Nephron (organoid): ENCODE results near the gene ARL13B.

Source experiments
- H3K27ac Mint-ChIP-seq, 3 experiments: 2 replicates each; pipeline ENCODE4 v1.8.0; 2020; ENCODE audit warnings: mixed read lengths in 3 of 3, mild to moderate bottlenecking in 2 of 3, moderate library complexity in 1 of 3
- H3K27me3 Mint-ChIP-seq: 2 replicates; pipeline ENCODE4 v1.8.0; 2021; ENCODE audit warnings: low read depth, mild to moderate bottlenecking, moderate library complexity, mixed read lengths
- H3K36me3 Mint-ChIP-seq: 2 replicates; pipeline ENCODE4 v1.8.0; 2020; ENCODE audit warnings: low read depth, mixed read lengths
- H3K4me1 Mint-ChIP-seq: 2 replicates; pipeline ENCODE4 v1.8.0; 2020; ENCODE audit warnings: mixed read lengths
- H3K4me3 Mint-ChIP-seq, 3 experiments: 2 replicates each; pipeline ENCODE4 v1.8.0; 2020; ENCODE audit warnings: mild to moderate bottlenecking in 3 of 3, mixed read lengths in 3 of 3, moderate library complexity in 2 of 3
- H3K9me3 Mint-ChIP-seq: 2 replicates; pipeline ENCODE4 v1.8.0; 2020; ENCODE audit warnings: mixed read lengths
- TF ChIP-seq, protein P1 (sequence below), 3 experiments: fragments of 200-600 bp; sonication (generic); IDR thresholded peaks; one replicate each; pipeline ENCODE4 v1.5.0; 2021; ENCODE audit warnings: antibody characterized with exemption in 3 of 3; ENCODE audit not compliant: unreplicated experiment in 3 of 3

ARL13B gene

DNA sequence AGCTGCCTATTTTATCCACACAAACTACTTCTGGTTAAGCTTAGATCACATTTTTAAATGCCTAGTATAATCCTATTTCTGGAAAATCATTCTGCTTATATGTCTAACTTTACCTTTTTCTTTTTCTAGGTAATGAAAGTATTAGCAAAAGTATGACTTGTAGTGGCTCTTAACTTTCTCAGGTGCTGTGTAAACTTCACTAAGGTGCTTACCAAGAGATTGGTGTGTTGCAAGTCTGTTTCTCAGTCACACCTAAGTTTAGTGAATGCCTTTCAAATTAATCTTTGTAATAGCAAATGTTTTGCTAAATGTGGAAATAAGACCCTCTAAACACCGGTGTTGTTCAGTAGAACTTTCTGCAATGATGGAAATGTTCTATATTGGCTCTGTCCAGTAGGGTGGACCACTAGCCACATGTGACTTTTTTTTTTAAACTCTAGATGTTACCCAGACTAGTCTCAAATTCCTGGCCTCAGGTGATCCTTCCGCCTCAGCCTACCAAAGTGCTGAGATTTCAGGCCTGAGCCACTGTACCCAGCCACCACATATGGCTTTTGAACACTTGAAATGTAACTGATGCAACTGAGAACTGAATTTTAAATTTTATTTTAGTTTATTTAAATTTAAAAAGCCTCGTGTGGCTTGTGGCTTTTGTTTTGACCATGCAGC, 22.0 kb downstream of the ARL13B start:
- no peak overlapping the region for H3K4me3 Mint-ChIP-seq
- peaks cover 10% of the 10 kb centered on the region for H3K4me1 Mint-ChIP-seq
- no peaks in the 10 kb centered on the region for H3K9me3 Mint-ChIP-seq
- peaks cover 20% of the 10 kb centered on the region for H3K36me3 Mint-ChIP-seq
- no peaks in the 10 kb centered on the region for H3K27me3 Mint-ChIP-seq
- peak overlapping the region in 1 of 3 experiments; percentile 31 for H3K27ac Mint-ChIP-seq
- TF ChIP-seq, protein P1, sequence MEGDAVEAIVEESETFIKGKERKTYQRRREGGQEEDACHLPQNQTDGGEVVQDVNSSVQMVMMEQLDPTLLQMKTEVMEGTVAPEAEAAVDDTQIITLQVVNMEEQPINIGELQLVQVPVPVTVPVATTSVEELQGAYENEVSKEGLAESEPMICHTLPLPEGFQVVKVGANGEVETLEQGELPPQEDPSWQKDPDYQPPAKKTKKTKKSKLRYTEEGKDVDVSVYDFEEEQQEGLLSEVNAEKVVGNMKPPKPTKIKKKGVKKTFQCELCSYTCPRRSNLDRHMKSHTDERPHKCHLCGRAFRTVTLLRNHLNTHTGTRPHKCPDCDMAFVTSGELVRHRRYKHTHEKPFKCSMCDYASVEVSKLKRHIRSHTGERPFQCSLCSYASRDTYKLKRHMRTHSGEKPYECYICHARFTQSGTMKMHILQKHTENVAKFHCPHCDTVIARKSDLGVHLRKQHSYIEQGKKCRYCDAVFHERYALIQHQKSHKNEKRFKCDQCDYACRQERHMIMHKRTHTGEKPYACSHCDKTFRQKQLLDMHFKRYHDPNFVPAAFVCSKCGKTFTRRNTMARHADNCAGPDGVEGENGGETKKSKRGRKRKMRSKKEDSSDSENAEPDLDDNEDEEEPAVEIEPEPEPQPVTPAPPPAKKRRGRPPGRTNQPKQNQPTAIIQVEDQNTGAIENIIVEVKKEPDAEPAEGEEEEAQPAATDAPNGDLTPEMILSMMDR (IDR thresholded peaks at IDR 0.05; ENCODE audit: unreplicated experiment in 3 of 3) = no peak

- TF ChIP-seq, protein P1 (IDR thresholded peaks at IDR 0.05; ENCODE audit: unreplicated experiment in 3 of 3) = peak; percentile 77 to 82 (median 79)
- Mint-ChIP-seq H3K4me1 (peaks cover 10% of the 10 kb centered on the region), H3K27ac (peak overlapping the region in 1 of 3 experiments; percentile 49), H3K36me3 (peaks cover 7% of the 10 kb centered on the region), H3K27me3 (no peaks in the 10 kb centered on the region), H3K4me3 (peak overlapping the region in 2 of 3 experiments; percentile 35 to 56), H3K9me3 (no peaks in the 10 kb centered on the region)
These were observed 24.5 kb downstream of the ARL13B start for GRCh38 chr3:94004301-94004910.

DNA sequence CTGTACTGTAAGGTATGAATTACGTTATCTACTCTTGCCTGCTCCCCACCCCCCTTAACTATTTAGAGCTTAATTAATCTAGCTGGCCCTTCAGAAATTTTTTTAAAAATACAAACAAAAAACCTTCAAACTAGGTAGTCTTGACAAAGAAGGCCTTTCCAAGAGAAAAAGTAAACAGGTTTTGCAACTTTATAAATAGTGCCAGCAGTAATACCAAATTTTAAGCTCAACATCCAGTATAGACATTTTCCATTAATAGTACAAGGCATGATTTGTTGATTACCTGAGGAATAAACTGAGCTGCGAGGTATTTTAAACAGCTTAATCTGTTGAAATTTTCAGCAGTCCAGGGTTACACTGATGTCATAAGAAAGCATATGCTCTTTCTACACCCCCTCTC, 28.3 kb downstream of the ARL13B start:
- Mint-ChIP-seq H3K9me3 (no peaks in the 10 kb centered on the region), H3K4me3 (no peak overlapping the region), H3K27ac (no peak overlapping the region), H3K4me1 (peaks cover 5% of the 10 kb centered on the region), H3K27me3 (no peaks in the 10 kb centered on the region), H3K36me3 (peaks cover 3% of the 10 kb centered on the region)
- TF ChIP-seq, protein P1 (IDR thresholded peaks at IDR 0.05; ENCODE audit: unreplicated experiment in 3 of 3) = no peak

GRCh38 chr3:94009608-94010007, 29.7 kb downstream of the ARL13B start:
- TF ChIP-seq, protein P1 (IDR thresholded peaks at IDR 0.05; ENCODE audit: unreplicated experiment in 3 of 3) = no peak
- peaks cover 5% of the 10 kb centered on the region for H3K36me3 Mint-ChIP-seq
- no peak overlapping the region for H3K27ac Mint-ChIP-seq
- peaks cover under 1% of the 10 kb centered on the region for H3K4me1 Mint-ChIP-seq
- no peaks in the 10 kb centered on the region for H3K27me3 Mint-ChIP-seq
- H3K9me3 Mint-ChIP-seq = no peaks in the 10 kb centered on the region
- H3K4me3 Mint-ChIP-seq = no peak overlapping the region

DNA sequence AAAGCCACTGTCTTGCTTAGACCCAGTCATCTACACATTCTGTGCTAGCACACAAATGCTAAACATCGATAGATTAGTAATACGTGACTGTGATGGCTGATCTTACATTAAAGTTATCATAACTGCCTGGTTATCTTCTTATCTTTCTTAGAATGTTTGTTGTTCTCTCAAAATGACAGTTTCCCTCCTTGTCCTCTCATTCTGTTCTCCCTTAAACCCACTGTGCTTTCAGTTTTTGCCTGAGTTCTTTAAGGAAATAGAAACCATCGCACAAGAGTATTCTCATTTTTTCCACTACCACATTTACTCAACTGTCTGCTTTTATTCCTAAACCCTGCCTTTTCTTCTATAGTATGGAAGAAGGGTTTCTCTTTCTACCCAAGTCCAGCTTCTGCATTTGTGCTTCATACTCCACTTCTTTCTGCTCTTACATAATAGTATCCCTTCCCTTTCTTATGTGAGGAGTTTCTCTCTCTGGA, 31.3 kb downstream of the ARL13B start:
- TF ChIP-seq, protein P1 (IDR thresholded peaks at IDR 0.05; ENCODE audit: unreplicated experiment in 3 of 3) = no peak
- Mint-ChIP-seq H3K27ac (no peak overlapping the region), H3K36me3 (peaks cover 9% of the 10 kb centered on the region), H3K4me1 (no peaks in the 10 kb centered on the region), H3K4me3 (no peak overlapping the region), H3K9me3 (no peaks in the 10 kb centered on the region), H3K27me3 (no peaks in the 10 kb centered on the region)
